Uterus (tissue), 4 donors: ENCODE measurements around the gene NCSTN. TPM values are rescaled to one million over a fixed set of nuclear protein-coding genes. Genes with fewer than 3 reads are reported as not detected.

Experiments
- DNase-seq, 2 donors: peaks; one replicate each; pipeline ENCODE4 v3.0.0-alpha.2; 2019 to 2020
- H3K27ac ChIP-seq, 2 donors: fragments of 200-600 bp; sonication (generic); 1 replicate in 1 of 2; 2 replicates in 1 of 2; pipeline ENCODE4 v1.5.1; 2016 to 2018
- H3K27me3 ChIP-seq, 2 donors: fragments of 200-600 bp; sonication (generic); one replicate each; pipeline ENCODE4 v1.5.1; 2018 to 2019; ENCODE audit warnings: control low read depth in 1 of 2
- H3K36me3 ChIP-seq, 2 donors: fragments of 200-600 bp; sonication (generic); one replicate each; pipeline ENCODE4 v1.5.1; 2019; ENCODE audit warnings: control low read depth in 1 of 2
- H3K4me1 ChIP-seq, 2 donors: fragments of 200-600 bp; sonication (generic); one replicate each; pipeline ENCODE4 v1.5.1; 2018 to 2019; ENCODE audit warnings: control low read depth in 1 of 2
- H3K4me3 ChIP-seq, 2 donors: fragments of 200-600 bp; sonication (generic); 1 replicate in 1 of 2; 2 replicates in 1 of 2; pipeline ENCODE4 v1.5.1; 2018 to 2019; ENCODE audit warnings: mild to moderate bottlenecking in 1 of 2
- H3K9me3 ChIP-seq, 2 donors: fragments of 200-600 bp; sonication (generic); one replicate each; pipeline ENCODE4 v1.5.1; 2019; ENCODE audit warnings: control low read depth in 1 of 2
- CTCF ChIP-seq, 4 experiments: fragments of 200-600 bp in 2 of 4; fragments of 450-650 bp in 2 of 4; sonication (generic) in 2 of 4; IDR thresholded peaks; one replicate each; pipeline ENCODE4 v1.5.1; 2016 to 2019; ENCODE audit warnings: antibody characterized with exemption in 4 of 4, mild to moderate bottlenecking in 2 of 4, moderate library complexity in 1 of 4
- POLR2A ChIP-seq, 2 donors: fragments of 450-650 bp; IDR thresholded peaks; one replicate each; pipeline ENCODE4 v1.6.1; 2016; ENCODE audit warnings: antibody characterized with exemption in 2 of 2, mild to moderate bottlenecking in 1 of 2, moderate library complexity in 1 of 2
- intact Hi-C: fragments of 100-400 bp; cut with DNase I; formaldehyde crosslinking; loops from one replicate; pipeline ENCODE4 v1.15.1; 2023; ENCODE audit warnings: low total_unique reads
- total RNA-seq, 4 donors: library from RNA; depleted of rRNA in 3 of 4; stranded (reverse); fragments of >200 nt in 3 of 4; gene quantifications; one replicate each; pipeline versions ENCODE4 v1.1.0 to v1.2.4, GENCODE V29; 2014 to 2023
- donor health status: DM: yes; HTN: yes; CAD: no.

Gene NCSTN
- total RNA-seq, 4 donors from 2014 or later = 18.2 to 69.1 (median 56.4) TPM

- no peaks in the 10 kb centered on the region for H3K36me3 ChIP-seq
- intact Hi-C loops = no loop called here
- no peak overlapping the region for H3K4me3 ChIP-seq
- no peak for TF ChIP-seq CTCF (IDR thresholded peaks at IDR 0.05)
- no peak for TF ChIP-seq POLR2A (IDR thresholded peaks at IDR 0.05)
- H3K27me3 ChIP-seq = no peaks in the 10 kb centered on the region
- H3K4me1 ChIP-seq = no peaks in the 10 kb centered on the region
- H3K9me3 ChIP-seq = no peaks in the 10 kb centered on the region
- no peak overlapping the region for H3K27ac ChIP-seq
- no peak for DNase-seq
These were observed 25.0 kb downstream of the NCSTN start for GRCh38 chr1:160367934-160368923.

- no peak overlapping the region for H3K4me3 ChIP-seq
- TF ChIP-seq CTCF (IDR thresholded peaks at IDR 0.05) (no peak), POLR2A (IDR thresholded peaks at IDR 0.05) (no peak)
- intact Hi-C loops = no loop called here
- H3K9me3 ChIP-seq = no peaks in the 10 kb centered on the region
- no peaks in the 10 kb centered on the region for H3K4me1 ChIP-seq
- DNase-seq = no peak
- no peaks in the 10 kb centered on the region for H3K36me3 ChIP-seq
- no peaks in the 10 kb centered on the region for H3K27me3 ChIP-seq
- H3K27ac ChIP-seq = no peak overlapping the region
These were observed 25.9 kb downstream of the NCSTN start for GRCh38 chr1:160369087-160369486.

GRCh38 chr1:160370561-160371345 is 27.6 kb downstream of the NCSTN start:
- Histone ChIP-seq H3K4me3 (no peak overlapping the region), H3K36me3 (no peaks in the 10 kb centered on the region), H3K4me1 (no peaks in the 10 kb centered on the region), H3K27ac (no peak overlapping the region), H3K27me3 (no peaks in the 10 kb centered on the region), H3K9me3 (no peaks in the 10 kb centered on the region)
- no peak for TF ChIP-seq POLR2A (IDR thresholded peaks at IDR 0.05)
- no peak for TF ChIP-seq CTCF (IDR thresholded peaks at IDR 0.05)
- no peak for DNase-seq
- intact Hi-C loops = no loop called here

GRCh38 chr1:160371346-160371631 is 28.1 kb downstream of the NCSTN start:
- no peak for DNase-seq
- intact Hi-C loops = no loop called here
- Histone ChIP-seq H3K27ac (no peak overlapping the region), H3K9me3 (no peaks in the 10 kb centered on the region), H3K36me3 (no peaks in the 10 kb centered on the region), H3K4me3 (no peak overlapping the region), H3K4me1 (no peaks in the 10 kb centered on the region), H3K27me3 (no peaks in the 10 kb centered on the region)
- TF ChIP-seq CTCF (IDR thresholded peaks at IDR 0.05) = no peak
- TF ChIP-seq POLR2A (IDR thresholded peaks at IDR 0.05) = no peak

- intact Hi-C loops = no loop called here
- no peak for DNase-seq
- no peak overlapping the region for H3K4me3 ChIP-seq
- H3K4me1 ChIP-seq = no peaks in the 10 kb centered on the region
- no peaks in the 10 kb centered on the region for H3K9me3 ChIP-seq
- no peak overlapping the region for H3K27ac ChIP-seq
- no peaks in the 10 kb centered on the region for H3K36me3 ChIP-seq
- no peak for TF ChIP-seq CTCF (IDR thresholded peaks at IDR 0.05)
- no peak for TF ChIP-seq POLR2A (IDR thresholded peaks at IDR 0.05)
- H3K27me3 ChIP-seq = no peaks in the 10 kb centered on the region
These were observed 28.6 kb downstream of the NCSTN start for GRCh38 chr1:160371756-160372155.
